ENCODE measurements around the gene PDCD11.

- no peak for TF ChIP-seq CTCF (conservative IDR thresholded peaks at IDR 0.05; ENCODE audit: low read length)
- TF ChIP-seq EZH2phosphoT487 (IDR thresholded peaks at IDR 0.05; ENCODE audit: borderline replicate concordance) = no peak
Observed at GRCh38 chr10:103382769-103383168, 13.7 kb upstream of the PDCD11 start.
